HG03135 (cell line): Measurements from ENCODE around the gene SNORC.

Source experiments
- ATAC-seq: cut with Tn5 transposase; IDR thresholded peaks from one replicate; pipeline ENCODE4 v1.9.1; 2021; ENCODE audit warnings: mild to moderate bottlenecking, moderate library complexity; ENCODE audit not compliant: unreplicated experiment

SNORC gene

GRCh38 chr2:232925153-232925820, 55.2 kb downstream of the SNORC start:
- no peak for ATAC-seq

DNA sequence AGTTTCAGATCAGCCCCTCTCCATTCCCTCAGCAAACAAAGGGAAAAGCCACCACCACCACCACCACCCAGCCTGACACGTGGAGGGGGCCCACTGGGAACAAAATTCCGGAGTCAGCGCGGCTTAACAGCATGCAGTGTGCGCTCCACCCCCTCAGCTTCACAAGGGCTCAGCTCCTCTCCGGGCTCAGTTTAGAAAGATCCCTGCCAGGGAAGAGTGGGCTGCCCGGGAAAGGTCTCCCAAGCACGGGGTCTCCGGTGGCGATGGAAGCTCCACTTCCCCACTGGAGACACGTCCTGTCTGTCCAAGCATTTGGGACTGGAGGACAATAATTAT, 55.7 kb downstream of the SNORC start:
- no peak for ATAC-seq

GRCh38 chr2:232926431-232926939, 56.4 kb downstream of the SNORC start:
- ATAC-seq = no peak

- ATAC-seq = no peak
Observed at GRCh38 chr2:232927032-232927792, 57.1 kb downstream of the SNORC start.

DNA sequence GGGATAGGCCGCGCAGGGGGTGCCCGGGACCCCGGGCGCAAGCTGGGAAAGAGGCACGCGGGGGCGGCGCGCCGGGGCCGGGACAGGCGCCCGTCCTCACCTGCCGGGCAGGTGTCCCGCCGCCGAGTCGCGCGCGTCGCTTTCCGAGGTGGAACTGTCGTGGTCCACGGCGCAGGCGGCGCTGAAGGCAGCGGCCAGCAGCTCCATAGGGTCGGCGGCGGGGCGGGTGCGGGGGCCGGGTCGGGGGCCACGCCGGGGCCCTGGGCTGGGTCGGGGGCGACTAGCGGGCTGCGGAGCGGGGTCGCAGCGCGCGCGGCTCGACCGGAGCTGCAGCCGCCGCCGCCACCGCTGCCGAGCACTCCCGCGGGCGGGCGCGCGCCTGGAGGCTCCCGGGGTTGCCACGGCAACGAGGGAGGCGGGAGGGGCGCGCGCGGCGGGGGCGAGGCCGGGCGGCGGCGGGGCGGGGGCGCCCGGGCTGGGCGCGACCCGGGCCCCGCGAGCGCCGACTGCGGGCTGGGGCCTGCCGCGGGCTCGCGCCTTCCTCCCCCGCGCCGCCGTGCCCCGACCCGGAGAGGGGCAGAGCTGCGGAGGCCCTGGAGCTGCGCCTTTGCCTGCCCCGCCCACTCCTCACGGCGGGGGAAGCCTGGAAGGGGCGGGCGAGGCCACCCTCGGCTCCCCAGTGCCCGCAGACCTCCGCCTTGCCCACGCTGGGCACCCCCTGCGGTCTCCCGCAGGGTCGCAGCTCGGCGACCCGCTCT, 57.9 kb downstream of the SNORC start:
- no peak for ATAC-seq
